Germinal center (tissue), 1 donor: ENCODE results near the gene PSMD2.
"Not testable (repeated sequence)": the region's sequence is repeated elsewhere in the genome, so short reads cannot be mapped to it uniquely, and the experiment has no call there.

Source experiments
- DNase-seq: peaks from one replicate; pipeline ENCODE4 v3.0.0; 2012; ENCODE audit warnings: mixed read lengths, low spot score

PSMD2 gene

DNA sequence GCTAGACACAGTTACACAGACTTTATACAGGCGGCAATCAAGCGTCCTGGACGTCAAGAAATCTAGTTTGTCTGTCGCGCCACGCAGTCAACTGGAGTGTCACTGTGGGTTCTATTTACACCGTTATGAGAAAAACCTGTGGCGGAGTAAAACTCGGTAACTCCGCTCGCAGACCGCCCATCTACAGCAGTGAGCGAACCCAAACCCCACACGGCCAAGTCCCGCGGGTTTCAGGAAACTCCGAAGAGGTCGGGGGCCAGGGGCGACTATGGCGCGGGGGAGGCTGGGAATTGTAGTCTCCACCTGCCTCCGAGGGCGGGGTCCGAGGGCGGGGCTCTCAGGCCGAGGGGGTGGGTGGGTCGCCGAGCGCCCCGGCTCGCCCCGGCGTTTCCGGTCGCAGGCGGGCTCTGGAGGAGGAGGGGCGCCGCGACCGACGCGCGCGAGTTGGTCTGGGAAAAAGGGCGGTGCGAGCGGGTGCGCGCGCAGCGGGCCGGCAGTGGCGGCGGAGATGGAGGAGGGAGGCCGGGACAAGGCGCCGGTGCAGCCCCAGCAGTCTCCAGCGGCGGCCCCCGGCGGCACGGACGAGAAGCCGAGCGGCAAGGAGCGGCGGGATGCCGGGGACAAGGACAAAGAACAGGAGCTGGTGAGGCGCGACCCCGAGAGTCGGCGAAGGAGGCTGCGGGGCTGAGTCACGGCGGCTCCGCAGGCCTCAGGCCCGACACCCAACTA lies at the start of gene PSMD2:
Gene PSMD2 (plus strand): TSS at position 483 of the 729 bp plus-strand sequence. CDS start 26 bp downstream, at position 509.
- DNase-seq = peak; percentile 98

DNA sequence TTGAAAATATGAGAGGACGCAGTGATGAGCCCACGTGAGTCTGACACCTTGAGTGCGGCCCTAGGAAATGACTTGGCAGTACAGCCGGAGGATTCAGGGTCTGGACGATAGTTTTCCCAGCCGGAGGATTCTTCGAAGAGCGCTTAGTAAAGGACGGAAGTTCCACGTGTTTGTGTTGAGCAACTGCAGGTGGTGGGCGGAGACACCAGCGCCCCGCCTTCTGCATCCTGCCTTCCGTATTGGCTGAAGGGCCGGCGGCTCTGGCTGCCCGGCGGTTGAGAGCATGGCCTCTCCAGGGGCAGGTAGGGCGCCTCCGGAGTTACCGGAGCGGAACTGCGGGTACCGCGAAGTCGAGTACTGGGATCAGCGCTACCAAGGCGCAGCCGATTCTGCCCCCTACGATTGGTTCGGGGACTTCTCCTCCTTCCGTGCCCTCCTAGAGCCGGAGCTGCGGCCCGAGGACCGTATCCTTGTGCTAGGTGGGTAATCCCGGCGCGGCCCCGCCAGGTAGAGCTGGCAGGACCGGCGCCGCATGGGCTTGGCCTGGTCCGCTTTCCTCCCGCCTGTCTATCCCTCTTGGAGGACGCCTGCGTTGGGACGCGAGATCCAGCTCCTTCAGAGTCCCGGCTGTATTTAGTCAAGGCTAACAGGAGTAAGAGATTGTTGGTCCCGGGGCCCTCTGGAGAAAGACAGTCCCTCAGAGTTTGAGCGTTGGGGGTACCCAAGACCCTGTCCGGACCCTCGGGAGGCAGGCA lies 49.5 kb upstream of the PSMD2 start, which contains the start of gene EEF1AKMT4:
Gene EEF1AKMT4 (plus strand): TSS at position 261 of the 755 bp plus-strand sequence. CDS start 23 bp downstream, at position 284.
- peak; percentile 94 for DNase-seq

DNA sequence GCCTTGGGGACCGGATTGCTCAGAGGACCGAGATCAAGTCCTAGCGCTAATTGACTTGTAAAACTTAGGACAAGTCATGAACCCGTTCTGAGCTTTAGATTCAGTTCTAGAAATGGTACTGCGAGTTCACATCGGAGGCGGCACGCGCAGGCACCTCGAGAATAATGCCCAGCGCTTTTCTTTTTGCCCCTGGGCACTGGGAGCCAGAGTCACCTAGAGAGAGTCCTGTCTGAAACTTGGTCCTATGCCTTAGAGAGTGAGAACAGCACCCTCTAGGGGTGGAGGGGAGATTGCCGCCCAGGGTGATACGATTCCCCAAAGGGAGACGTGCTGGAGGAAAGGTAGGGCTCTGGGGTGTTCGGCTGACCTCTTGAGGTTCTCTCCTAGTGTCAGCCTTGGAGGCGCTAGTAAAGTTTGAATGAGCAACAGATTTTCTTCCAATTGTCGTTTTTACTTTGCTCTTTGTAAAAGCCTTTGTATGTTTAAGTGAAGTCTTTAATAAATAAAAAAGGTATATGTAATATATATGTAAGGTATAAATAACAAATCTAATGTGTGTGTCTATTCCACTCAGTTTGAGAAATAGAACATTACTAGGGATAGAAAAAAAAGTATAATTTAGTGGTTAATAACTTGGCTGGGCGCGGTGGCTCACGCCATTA lies 48.7 kb upstream of the PSMD2 start:
- DNase-seq = peak; percentile 88

GRCh38 chr3:184255291-184256039 lies 43.6 kb upstream of the PSMD2 start:
- no peak for DNase-seq

GRCh38 chr3:184257083-184257915 lies 41.7 kb upstream of the PSMD2 start:
- DNase-seq = no peak

- DNase-seq = no peak
Observed at GRCh38 chr3:184258926-184259325, 40.1 kb upstream of the PSMD2 start.

- DNase-seq = no peak
Observed at GRCh38 chr3:184259396-184259877, 39.6 kb upstream of the PSMD2 start.

- peak; percentile 75 for DNase-seq
Observed at GRCh38 chr3:184259878-184260723, 38.9 kb upstream of the PSMD2 start.

- no peak for DNase-seq
Observed at GRCh38 chr3:184260724-184261269, 38.2 kb upstream of the PSMD2 start.

DNA sequence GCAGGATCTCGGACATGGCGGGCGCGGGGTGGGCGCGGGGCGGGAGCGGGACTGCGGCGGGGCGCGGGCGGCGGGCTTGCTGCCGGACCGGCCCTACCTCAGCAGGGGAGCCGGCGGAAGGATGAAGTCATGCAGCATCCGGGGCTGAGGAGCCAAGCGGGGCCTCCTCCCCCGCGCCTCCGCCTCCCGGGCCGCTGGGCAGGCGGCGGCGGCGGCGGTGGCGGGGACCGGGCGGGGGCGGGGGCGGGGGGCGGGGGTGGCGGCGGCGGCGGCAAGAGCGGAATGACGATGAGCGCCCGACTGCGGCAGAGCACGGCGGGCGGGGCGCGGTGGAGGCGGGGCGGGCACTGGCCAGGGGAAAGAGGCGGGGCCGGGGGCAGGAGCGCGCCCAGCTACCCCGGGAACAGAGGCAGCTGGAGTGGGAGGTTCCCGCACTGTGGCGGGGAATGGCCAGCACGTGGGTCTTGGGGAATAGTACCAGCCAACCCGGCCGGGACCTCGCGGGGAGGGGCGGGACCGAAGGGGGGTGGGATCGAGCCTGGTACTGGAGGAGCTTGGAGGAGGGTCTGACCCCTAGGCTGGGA lies 37.7 kb upstream of the PSMD2 start, which contains the start of gene CAMK2N2:
Gene CAMK2N2 (minus strand): TSS at position 284 of the 584 bp plus-strand sequence. CDS start 268 bp downstream, at position 16.
- DNase-seq = peak; percentile 58

DNA sequence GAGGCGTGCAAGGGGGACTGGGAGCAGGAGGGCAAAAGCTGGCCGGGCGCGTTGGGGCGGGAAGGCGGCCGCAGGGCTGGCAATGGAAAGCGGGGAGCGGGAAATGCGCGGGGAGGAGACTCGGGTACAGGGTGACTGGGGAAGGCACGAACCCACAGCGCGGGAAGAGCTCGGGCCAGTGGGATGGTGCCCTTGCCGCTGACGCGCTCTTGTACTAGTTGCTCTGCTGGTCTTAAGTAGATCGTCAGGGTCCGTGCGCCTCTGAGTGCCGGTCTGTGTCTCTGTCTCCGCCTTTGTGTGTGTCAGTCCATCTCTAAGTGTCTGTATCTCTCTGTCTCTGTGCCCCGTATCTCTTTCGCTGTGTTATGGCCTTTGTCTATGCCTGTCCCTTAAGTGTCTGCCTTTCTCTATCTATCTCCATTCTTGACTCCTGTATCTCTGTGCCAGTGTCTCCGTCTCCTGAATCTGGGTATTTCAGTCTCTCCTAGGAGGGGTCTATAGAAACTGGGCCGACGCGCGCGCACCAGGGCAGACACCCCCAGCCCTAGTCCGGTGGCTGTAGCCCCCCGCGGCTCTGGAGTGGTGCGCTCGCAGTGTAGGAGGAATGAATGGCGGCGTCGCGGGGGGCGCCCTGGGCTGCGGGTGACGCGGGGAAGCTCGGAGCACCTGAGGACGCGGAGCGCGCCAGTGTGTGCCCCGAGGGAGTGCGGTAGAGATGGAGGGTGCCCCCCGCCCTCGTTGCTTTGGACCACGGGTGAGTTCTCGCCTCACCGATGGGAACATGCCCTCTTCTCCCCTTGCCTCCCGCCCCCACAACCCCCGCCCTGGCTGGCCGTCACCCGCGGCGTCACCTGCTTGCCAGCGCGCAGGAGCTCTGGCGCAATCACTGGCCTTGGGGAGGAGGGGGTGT lies 36.9 kb upstream of the PSMD2 start:
- no peak for DNase-seq

- no peak for DNase-seq
Observed at GRCh38 chr3:184262764-184263179, 36.3 kb upstream of the PSMD2 start.

DNA sequence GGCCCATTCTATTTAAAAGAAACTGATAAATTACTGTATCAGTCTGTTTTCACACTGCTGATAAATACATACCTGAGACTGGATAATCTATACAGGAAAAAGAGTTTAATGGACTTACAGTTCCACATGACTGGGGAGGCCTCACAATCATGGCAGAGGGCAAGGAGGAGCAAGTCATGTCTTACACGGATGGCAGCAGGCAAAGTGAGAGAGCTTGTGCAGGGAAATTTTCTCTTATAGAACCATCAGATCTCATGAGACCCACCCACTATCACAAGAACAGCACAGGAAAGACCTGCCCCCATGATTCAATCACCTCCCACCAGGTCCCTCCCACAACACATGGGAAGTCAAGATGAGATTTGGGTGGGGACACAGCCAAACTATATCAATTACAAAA lies 31.8 kb upstream of the PSMD2 start:
- DNase-seq = not testable (repeated sequence)

DNA sequence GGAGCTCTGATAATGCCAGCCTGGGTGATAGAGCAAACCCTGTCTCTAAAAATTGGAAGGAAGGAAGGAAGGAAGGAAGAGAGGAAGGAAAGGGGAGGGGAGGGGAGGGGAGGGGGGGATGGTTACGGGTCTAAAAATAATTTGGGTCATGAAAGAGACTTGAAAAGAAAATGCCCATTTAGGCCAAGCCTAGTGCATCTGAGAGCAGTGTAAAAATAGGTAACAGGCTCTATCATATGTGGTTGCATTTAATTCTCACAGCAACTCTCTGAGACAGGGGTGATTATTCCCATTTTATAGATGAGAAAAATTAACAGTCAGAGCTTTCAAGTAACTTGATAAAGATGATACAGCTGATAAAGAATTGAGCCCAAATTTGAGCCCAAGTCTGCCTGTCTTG lies 26.8 kb upstream of the PSMD2 start:
- DNase-seq = no peak

- DNase-seq = no peak
Observed at GRCh38 chr3:184275381-184275701, 23.7 kb upstream of the PSMD2 start.

GRCh38 chr3:184275961-184276910 lies 22.8 kb upstream of the PSMD2 start, which contains the start of gene ECE2:
ECE2 (plus strand) TSS chr3:184276022; CDS start chr3:184276154, 132 bp downstream.
- no peak for DNase-seq

DNA sequence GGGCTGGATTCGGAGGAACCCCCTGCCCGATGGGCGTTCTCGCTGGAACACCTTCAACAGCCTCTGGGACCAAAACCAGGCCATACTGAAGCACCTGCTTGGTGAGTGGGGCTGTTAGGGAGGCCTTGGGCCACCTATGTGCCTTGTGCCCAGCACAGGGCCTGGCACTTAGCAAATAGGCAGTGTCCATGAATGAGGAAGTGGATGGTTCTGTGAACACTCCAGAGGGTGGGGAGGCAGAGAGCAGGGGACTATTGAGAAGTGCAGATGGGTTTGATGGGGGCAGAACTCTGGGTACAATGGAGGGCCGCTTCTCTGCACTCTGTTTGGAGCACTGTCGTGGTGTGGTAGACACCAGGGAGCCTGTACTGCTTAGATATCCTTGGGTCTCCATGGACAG lies 21.7 kb upstream of the PSMD2 start:
- no peak for DNase-seq
